ENCODE data around the gene PPARA. TPM values are rescaled to one million over a fixed set of nuclear protein-coding genes. Genes with fewer than 3 reads are reported as not detected.

The PPARA gene
- total and polyA plus RNA-seq, 11 donors = 21.1 to 96.4 (median 80.4) TPM

GRCh38 chr22:46272762-46273431, 122.6 kb downstream of the PPARA start:
- WGBS, 4 donors = 85 to 95% (median 93%) methylated on average over 7 to 12 of the region's 12 CpGs
- H3K27ac ChIP-seq = no peak overlapping the region

GRCh38 chr22:46273432-46274148, 123.3 kb downstream of the PPARA start:
- 62 to 79% (median 69%) methylated on average over 12 of the region's 12 CpGs for WGBS, 4 donors
- H3K36me3 ChIP-seq = peaks cover 0 to 81% (median 72%) of the 10 kb centered on the region in 9 donors
- TF ChIP-seq POLR2A (IDR thresholded peaks at IDR 0.05) = no peak
- intact Hi-C loops (cut with DNase I) = no loop called here
- peaks cover 0 to 22% (median 10%) of the 10 kb centered on the region in 12 donors for H3K4me1 ChIP-seq
- DNase-seq = no peak
- no peaks in the 10 kb centered on the region for H3K9me3 ChIP-seq
- ATAC-seq = peak in 1 of 4 donors; percentile 55
- H3K4me3 ChIP-seq = no peak overlapping the region
- no peaks in the 10 kb centered on the region for H3K27me3 ChIP-seq
- no peak overlapping the region for H3K27ac ChIP-seq

More at GRCh38 chr22:46272762-46273431, 122.6 kb downstream of the PPARA start:
- Histone ChIP-seq H3K27me3 (no peaks in the 10 kb centered on the region), H3K36me3 (peaks cover 0 to 74% (median 66%) of the 10 kb centered on the region in 9 donors), H3K4me1 (peaks cover 0 to 28% (median 14%) of the 10 kb centered on the region in 12 donors), H3K4me3 (no peak overlapping the region), H3K9me3 (no peaks in the 10 kb centered on the region)
- TF ChIP-seq POLR2A (IDR thresholded peaks at IDR 0.05) = no peak
- no peak for TF ChIP-seq CTCF (IDR thresholded peaks at IDR 0.05)
- DNase-seq = no peak
- no peak for ATAC-seq
- intact Hi-C loops (cut with DNase I) = no loop called here

DNA sequence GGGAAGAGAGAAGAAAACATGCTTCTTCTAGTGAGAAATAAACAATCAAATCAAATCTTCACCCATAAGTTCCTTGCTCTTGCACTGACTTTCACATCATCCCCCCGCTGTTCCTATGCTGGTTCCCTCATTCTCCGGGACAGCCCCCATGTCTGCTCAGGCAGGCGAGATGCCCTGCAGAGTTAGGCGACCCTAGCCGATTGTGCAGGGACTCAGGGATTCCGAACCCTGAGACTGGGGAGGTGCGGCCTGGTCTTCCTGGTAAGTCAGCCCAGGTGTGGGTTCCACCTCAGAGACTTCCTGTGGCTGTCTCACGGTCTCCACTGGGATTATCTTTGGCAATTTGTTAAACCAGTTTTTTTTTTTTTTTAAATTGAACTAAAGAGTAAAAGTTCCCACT, 124.1 kb downstream of the PPARA start:
- peaks cover 0 to 89% (median 80%) of the 10 kb centered on the region in 9 donors for H3K36me3 ChIP-seq

DNA sequence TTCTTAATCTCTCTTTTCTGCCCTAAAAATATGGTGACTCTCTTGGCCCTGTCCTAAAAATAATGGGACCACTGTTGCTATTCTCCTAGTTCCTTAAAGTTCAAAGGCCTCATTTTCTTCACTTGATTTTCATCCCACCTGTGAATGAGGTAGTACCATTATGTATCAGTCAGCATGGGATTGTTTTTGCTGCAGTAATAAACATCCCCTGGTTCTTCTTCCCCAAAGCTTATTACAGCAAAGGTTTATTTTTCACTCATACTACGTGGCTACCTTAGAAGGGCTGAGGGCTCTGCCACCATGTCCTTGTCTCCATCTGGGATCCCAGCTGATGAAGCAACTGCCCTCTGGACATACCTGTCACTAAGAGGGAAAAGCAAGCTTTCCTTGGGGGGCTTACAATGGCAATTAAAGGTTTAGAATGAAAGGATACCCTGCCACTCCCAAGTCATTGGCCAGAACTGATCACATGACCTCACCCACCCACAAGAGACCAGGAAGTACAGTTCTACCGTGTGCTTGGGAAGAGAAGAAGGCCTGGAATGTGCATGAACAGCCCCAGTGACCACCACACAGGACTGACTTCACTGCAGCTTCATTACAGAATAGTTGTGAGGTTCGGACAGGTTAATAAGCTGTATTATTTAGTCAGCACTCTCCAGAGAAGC, 125.3 kb downstream of the PPARA start:
- H3K36me3 ChIP-seq = peaks cover 0 to 98% (median 83%) of the 10 kb centered on the region in 9 donors
- intact Hi-C loops (cut with DNase I) = no loop called here

More for the DNA sequence above, 124.1 kb downstream of the PPARA start:
- H3K4me3 ChIP-seq = no peak overlapping the region
- WGBS, 4 donors = 93 to 97% (median 95%) methylated on average over 8 of the region's 8 CpGs
- intact Hi-C loops (cut with DNase I) = no loop called here
- H3K27ac ChIP-seq = no peak overlapping the region
- no peak for DNase-seq
- no peak for ATAC-seq
- H3K9me3 ChIP-seq = no peaks in the 10 kb centered on the region
- peaks cover 0 to 17% (median 5%) of the 10 kb centered on the region in 12 donors for H3K4me1 ChIP-seq
- H3K27me3 ChIP-seq = no peaks in the 10 kb centered on the region
- no peak for TF ChIP-seq CTCF (IDR thresholded peaks at IDR 0.05)
- no peak for TF ChIP-seq POLR2A (IDR thresholded peaks at IDR 0.05)

More for the DNA sequence above, 125.3 kb downstream of the PPARA start:
- peaks cover 0 to 24% (median 8%) of the 10 kb centered on the region in 12 donors for H3K4me1 ChIP-seq
- no peak for TF ChIP-seq CTCF (IDR thresholded peaks at IDR 0.05)
- TF ChIP-seq POLR2A (IDR thresholded peaks at IDR 0.05) = no peak
- no peaks in the 10 kb centered on the region for H3K27me3 ChIP-seq
- no peak for ATAC-seq
- DNase-seq = no peak
- H3K4me3 ChIP-seq = no peak overlapping the region
- H3K9me3 ChIP-seq = no peaks in the 10 kb centered on the region
- H3K27ac ChIP-seq = no peak overlapping the region
- 71 to 81% (median 72%) methylated on average over 3 of the region's 3 CpGs for WGBS, 4 donors
